SK-N-SH (cell line): Measurements from ENCODE around the gene TMC1. TPM values are rescaled to one million over a fixed set of nuclear protein-coding genes. Genes with fewer than 3 reads are reported as not detected.

Source experiments
- CTCF ChIA-PET: fragments of 300-600, 350-600 bp; formaldehyde crosslinking; extraction: SDS; loops from one replicate; lab custom pipeline; 2021; lab: Yijun Ruan, JAX
- POLR2A ChIA-PET: fragments of 350-600 bp; sonication (Branson Sonifier 250); formaldehyde crosslinking; extraction: SDS; loops from one replicate; lab custom pipeline; 2020; ENCODE audit warnings: antibody characterized with exemption, inconsistent platforms; lab: Yijun Ruan, JAX
- DNase-seq: peaks from one replicate; pipeline ENCODE4 v3.0.0; 2012
- H2AFZ ChIP-seq: fragments of 200-600 bp; sonication (generic); 2 replicates; pipeline ENCODE4 v1.8.1; 2016; ENCODE audit warnings: antibody characterized with exemption, mild to moderate bottlenecking, low read depth
- H3F3A ChIP-seq: fragments of 200-600 bp; sonication (generic); replicated peaks from 2 replicates; pipeline ENCODE3; 2016; ENCODE audit warnings: antibody characterized with exemption, mild to moderate bottlenecking; ENCODE audit not compliant: insufficient read depth
- H3K27ac ChIP-seq, 2 experiments: fragments of 200-500 bp in 1 of 2; fragments of 200-600 bp in 1 of 2; sonication (Bioruptor generic) in 1 of 2; sonication (generic), shearing (Covaris generic) in 1 of 2; 2 replicates each; pipeline versions ENCODE4 v1.5.1 to v1.6.1; 2014 to 2016; ENCODE audit warnings: low read depth in 2 of 2, inconsistent platforms in 1 of 2, low read length in 1 of 2, mild to moderate bottlenecking in 1 of 2, mixed read lengths in 1 of 2
- H3K27me3 ChIP-seq: fragments of 200-600 bp; sonication (generic), shearing (Covaris generic); 2 replicates; pipeline ENCODE4 v1.6.1; 2016; ENCODE audit warnings: mixed run types; ENCODE audit not compliant: insufficient read depth
- H3K36me3 ChIP-seq, 2 experiments: fragments of 200-500 bp in 1 of 2; fragments of 200-600 bp in 1 of 2; sonication (Bioruptor generic) in 1 of 2; sonication (generic) in 1 of 2; replicated peaks in 1 of 2; 2 replicates each; pipeline versions ENCODE3 to v1.5.1; 2014 to 2016; ENCODE audit warnings: low read length in 1 of 2, mild to moderate bottlenecking in 1 of 2; ENCODE audit not compliant: insufficient read depth in 2 of 2, control insufficient read depth in 1 of 2
- H3K4me1 ChIP-seq, 2 experiments: fragments of 200-500 bp in 1 of 2; fragments of 200-600 bp in 1 of 2; sonication (Bioruptor generic) in 1 of 2; sonication (generic), shearing (Covaris generic) in 1 of 2; 2 replicates each; pipeline versions ENCODE4 v1.5.1 to v1.6.1; 2014 to 2016; ENCODE audit warnings: low read depth in 1 of 2, low read length in 1 of 2, mixed run types in 1 of 2; ENCODE audit not compliant: insufficient read depth in 2 of 2, control insufficient read depth in 1 of 2
- H3K4me2 ChIP-seq: fragments of 200-600 bp; sonication (generic), shearing (Covaris generic); 2 replicates; pipeline ENCODE4 v1.6.1; 2017; ENCODE audit warnings: mixed run types
- H3K4me3 ChIP-seq, 2 experiments: fragments of 200-500 bp in 1 of 2; fragments of 200-600 bp in 1 of 2; sonication (Bioruptor generic) in 1 of 2; sonication (generic), shearing (Covaris generic) in 1 of 2; 2 replicates each; pipeline versions ENCODE4 v1.5.1 to v1.8.1; 2014 to 2016; ENCODE audit warnings: low read depth in 2 of 2, inconsistent platforms in 1 of 2, low read length in 1 of 2, mild to moderate bottlenecking in 1 of 2, mixed read lengths in 1 of 2, moderate library complexity in 1 of 2
- H3K79me2 ChIP-seq: fragments of 200-600 bp; sonication (generic); 2 replicates; pipeline ENCODE4 v1.8.1; 2017; ENCODE audit warnings: mild to moderate bottlenecking; ENCODE audit not compliant: insufficient read depth
- H3K9ac ChIP-seq: fragments of 200-600 bp; sonication (generic); 2 replicates; pipeline ENCODE4 v1.6.1; 2017; ENCODE audit warnings: mixed run types
- H3K9me2 ChIP-seq: fragments of 200-600 bp; sonication (generic); 2 replicates; pipeline ENCODE4 v1.6.1; 2017; ENCODE audit warnings: mixed run types
- H3K9me3 ChIP-seq: fragments of 200-600 bp; sonication (generic); 2 replicates; pipeline ENCODE4 v1.6.1; 2017; ENCODE audit warnings: mixed run types, mild to moderate bottlenecking, moderate library complexity
- H4K20me1 ChIP-seq: fragments of 200-600 bp; sonication (generic); 2 replicates; pipeline ENCODE4 v1.6.1; 2017; ENCODE audit warnings: mild to moderate bottlenecking, mixed run types; ENCODE audit not compliant: insufficient read depth
- CHD2 ChIP-seq: fragments of 150-350 bp; IDR thresholded peaks from 2 replicates; pipeline ENCODE4 v1.6.1; 2018; ENCODE audit warnings: low read length; ENCODE audit not compliant: partially characterized antibody
- EP300 ChIP-seq, 2 experiments: IDR thresholded peaks; 2 replicates each; pipeline versions ENCODE4 v1.4.0 to v1.6.1; 2012; ENCODE audit warnings: borderline replicate concordance in 1 of 2, low read depth in 1 of 2, low read length in 1 of 2
- GABPA ChIP-seq: IDR thresholded peaks from 2 replicates; pipeline ENCODE4 v1.4.0; 2012; ENCODE audit warnings: low read depth, mild to moderate bottlenecking
- JUND ChIP-seq: IDR thresholded peaks from 2 replicates; pipeline ENCODE4 v1.4.0; 2012
- NFIC ChIP-seq: IDR thresholded peaks from 2 replicates; pipeline ENCODE4 v1.4.0; 2012; ENCODE audit warnings: borderline replicate concordance
- NRF1 ChIP-seq: IDR thresholded peaks from 2 replicates; pipeline ENCODE4 v1.6.1; 2012; ENCODE audit warnings: low read depth, mild to moderate bottlenecking, low read length
- RAD21 ChIP-seq: IDR thresholded peaks from 2 replicates; pipeline ENCODE4 v1.6.1; 2012; ENCODE audit warnings: mild to moderate bottlenecking, low read length
- RFX5 ChIP-seq: IDR thresholded peaks from 2 replicates; pipeline ENCODE4 v1.6.1; 2012; ENCODE audit warnings: mild to moderate bottlenecking, improper control_type of control experiment, low read length
- SMC3 ChIP-seq: IDR thresholded peaks from 2 replicates; pipeline ENCODE4 v1.6.1; 2012; ENCODE audit warnings: low read depth, low read length, improper control_type of control experiment
- TAF1 ChIP-seq: IDR thresholded peaks from 2 replicates; pipeline ENCODE4 v1.6.1; 2012; ENCODE audit warnings: low read depth, mild to moderate bottlenecking, low read length, moderate library complexity, borderline replicate concordance
- WGBS: methylation state at CpG from one replicate; pipeline ENCODE4 v1.1.6; 2017; ENCODE audit warnings: low lambda C conversion rate; 5-methylcytosine and 5-hydroxymethylcytosine counted together
- polyA plus RNA-seq, 3 experiments: library from polyadenylated mRNA; depleted of rRNA; stranded (reverse); fragments of >200 nt; gene quantifications; 2 replicates each; pipeline ENCODE4 v1.2.3, GENCODE V29; 2012
- TF ChIP-seq, protein P1 (sequence below): IDR thresholded peaks from 2 replicates; pipeline ENCODE4 v1.6.1; 2012; ENCODE audit warnings: mild to moderate bottlenecking, low read depth, low read length, moderate library complexity
- TF ChIP-seq, protein P2 (sequence below): IDR thresholded peaks from 2 replicates; pipeline ENCODE4 v1.4.0; 2012; ENCODE audit warnings: low read depth, borderline replicate concordance
- TF ChIP-seq, protein P3 (sequence below): fragments of 150-350 bp; IDR thresholded peaks from 2 replicates; pipeline ENCODE4 v1.6.1; 2016; ENCODE audit warnings: mild to moderate bottlenecking, low read depth, low read length
- TF ChIP-seq, protein P4 (sequence below): fragments of 200-600 bp; sonication (generic); IDR thresholded peaks from 2 replicates; pipeline ENCODE4 v1.6.1; 2017; ENCODE audit warnings: antibody characterized with exemption, mild to moderate bottlenecking, moderate library complexity
- TF ChIP-seq, protein P5 (sequence below): fragments of 150-350 bp; IDR thresholded peaks from 2 replicates; pipeline ENCODE4 v1.6.1; 2017; ENCODE audit warnings: antibody characterized with exemption, low read length, low read depth, borderline replicate concordance
- TF ChIP-seq, protein P6 (sequence below): IDR thresholded peaks from 2 replicates; pipeline ENCODE4; 2012

TMC1 gene
- polyA plus RNA-seq, 1 of the 3 experiments (the other 2 are of a cell fraction), result not detected

DNA sequence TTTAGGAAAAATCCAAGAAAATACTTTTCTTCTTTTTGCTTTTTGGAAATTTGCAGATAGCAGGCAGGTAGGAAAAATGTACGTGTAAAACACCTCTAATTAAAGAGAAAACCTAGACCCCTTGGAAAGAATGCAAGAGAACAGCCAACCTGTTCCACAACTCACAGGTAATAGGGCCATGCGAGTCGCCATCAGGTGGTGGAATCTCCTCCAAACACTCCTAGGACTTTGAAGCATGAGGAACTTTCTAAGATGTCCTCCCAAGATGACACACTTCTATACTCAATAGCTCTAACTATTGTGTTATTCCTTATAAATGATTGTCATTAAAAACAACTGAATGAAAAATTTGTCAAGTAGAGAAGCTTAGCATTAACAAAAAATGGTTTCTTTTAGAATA is 174.0 kb downstream of the TMC1 start:
- Histone ChIP-seq H3K4me2 (no peak overlapping the region), H3K79me2 (no peaks in the 10 kb centered on the region), H3K27me3 (no peaks in the 10 kb centered on the region; the same call in 1 of the 2 replicates), H4K20me1 (no peaks in the 10 kb centered on the region), H3K36me3 (no peaks in the 10 kb centered on the region), H3K4me1 (no peaks in the 10 kb centered on the region), H3F3A (no peaks in the 10 kb centered on the region)
- POLR2A ChIA-PET, result no interaction called here
- no peak for DNase-seq
- TF ChIP-seq EP300 (IDR thresholded peaks at IDR 0.05; ENCODE audit: borderline replicate concordance in 1 of 2, low read depth in 1 of 2, low read length in 1 of 2), result no peak
- TF ChIP-seq, protein P1, sequence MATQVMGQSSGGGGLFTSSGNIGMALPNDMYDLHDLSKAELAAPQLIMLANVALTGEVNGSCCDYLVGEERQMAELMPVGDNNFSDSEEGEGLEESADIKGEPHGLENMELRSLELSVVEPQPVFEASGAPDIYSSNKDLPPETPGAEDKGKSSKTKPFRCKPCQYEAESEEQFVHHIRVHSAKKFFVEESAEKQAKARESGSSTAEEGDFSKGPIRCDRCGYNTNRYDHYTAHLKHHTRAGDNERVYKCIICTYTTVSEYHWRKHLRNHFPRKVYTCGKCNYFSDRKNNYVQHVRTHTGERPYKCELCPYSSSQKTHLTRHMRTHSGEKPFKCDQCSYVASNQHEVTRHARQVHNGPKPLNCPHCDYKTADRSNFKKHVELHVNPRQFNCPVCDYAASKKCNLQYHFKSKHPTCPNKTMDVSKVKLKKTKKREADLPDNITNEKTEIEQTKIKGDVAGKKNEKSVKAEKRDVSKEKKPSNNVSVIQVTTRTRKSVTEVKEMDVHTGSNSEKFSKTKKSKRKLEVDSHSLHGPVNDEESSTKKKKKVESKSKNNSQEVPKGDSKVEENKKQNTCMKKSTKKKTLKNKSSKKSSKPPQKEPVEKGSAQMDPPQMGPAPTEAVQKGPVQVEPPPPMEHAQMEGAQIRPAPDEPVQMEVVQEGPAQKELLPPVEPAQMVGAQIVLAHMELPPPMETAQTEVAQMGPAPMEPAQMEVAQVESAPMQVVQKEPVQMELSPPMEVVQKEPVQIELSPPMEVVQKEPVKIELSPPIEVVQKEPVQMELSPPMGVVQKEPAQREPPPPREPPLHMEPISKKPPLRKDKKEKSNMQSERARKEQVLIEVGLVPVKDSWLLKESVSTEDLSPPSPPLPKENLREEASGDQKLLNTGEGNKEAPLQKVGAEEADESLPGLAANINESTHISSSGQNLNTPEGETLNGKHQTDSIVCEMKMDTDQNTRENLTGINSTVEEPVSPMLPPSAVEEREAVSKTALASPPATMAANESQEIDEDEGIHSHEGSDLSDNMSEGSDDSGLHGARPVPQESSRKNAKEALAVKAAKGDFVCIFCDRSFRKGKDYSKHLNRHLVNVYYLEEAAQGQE, result no peak
- TF ChIP-seq, protein P2, sequence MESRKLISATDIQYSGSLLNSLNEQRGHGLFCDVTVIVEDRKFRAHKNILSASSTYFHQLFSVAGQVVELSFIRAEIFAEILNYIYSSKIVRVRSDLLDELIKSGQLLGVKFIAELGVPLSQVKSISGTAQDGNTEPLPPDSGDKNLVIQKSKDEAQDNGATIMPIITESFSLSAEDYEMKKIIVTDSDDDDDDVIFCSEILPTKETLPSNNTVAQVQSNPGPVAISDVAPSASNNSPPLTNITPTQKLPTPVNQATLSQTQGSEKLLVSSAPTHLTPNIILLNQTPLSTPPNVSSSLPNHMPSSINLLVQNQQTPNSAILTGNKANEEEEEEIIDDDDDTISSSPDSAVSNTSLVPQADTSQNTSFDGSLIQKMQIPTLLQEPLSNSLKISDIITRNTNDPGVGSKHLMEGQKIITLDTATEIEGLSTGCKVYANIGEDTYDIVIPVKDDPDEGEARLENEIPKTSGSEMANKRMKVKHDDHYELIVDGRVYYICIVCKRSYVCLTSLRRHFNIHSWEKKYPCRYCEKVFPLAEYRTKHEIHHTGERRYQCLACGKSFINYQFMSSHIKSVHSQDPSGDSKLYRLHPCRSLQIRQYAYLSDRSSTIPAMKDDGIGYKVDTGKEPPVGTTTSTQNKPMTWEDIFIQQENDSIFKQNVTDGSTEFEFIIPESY, result no peak
- no peak for TF ChIP-seq TAF1
- TF ChIP-seq JUND, result no peak
- TF ChIP-seq GABPA, result no peak
- no peak for TF ChIP-seq RFX5
- TF ChIP-seq SMC3, result no peak
- no peak for TF ChIP-seq NFIC
- no peak for TF ChIP-seq CHD2
- TF ChIP-seq NRF1, result no peak
- TF ChIP-seq, protein P3, sequence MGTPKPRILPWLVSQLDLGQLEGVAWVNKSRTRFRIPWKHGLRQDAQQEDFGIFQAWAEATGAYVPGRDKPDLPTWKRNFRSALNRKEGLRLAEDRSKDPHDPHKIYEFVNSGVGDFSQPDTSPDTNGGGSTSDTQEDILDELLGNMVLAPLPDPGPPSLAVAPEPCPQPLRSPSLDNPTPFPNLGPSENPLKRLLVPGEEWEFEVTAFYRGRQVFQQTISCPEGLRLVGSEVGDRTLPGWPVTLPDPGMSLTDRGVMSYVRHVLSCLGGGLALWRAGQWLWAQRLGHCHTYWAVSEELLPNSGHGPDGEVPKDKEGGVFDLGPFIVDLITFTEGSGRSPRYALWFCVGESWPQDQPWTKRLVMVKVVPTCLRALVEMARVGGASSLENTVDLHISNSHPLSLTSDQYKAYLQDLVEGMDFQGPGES, result no peak
- TF ChIP-seq, protein P4, sequence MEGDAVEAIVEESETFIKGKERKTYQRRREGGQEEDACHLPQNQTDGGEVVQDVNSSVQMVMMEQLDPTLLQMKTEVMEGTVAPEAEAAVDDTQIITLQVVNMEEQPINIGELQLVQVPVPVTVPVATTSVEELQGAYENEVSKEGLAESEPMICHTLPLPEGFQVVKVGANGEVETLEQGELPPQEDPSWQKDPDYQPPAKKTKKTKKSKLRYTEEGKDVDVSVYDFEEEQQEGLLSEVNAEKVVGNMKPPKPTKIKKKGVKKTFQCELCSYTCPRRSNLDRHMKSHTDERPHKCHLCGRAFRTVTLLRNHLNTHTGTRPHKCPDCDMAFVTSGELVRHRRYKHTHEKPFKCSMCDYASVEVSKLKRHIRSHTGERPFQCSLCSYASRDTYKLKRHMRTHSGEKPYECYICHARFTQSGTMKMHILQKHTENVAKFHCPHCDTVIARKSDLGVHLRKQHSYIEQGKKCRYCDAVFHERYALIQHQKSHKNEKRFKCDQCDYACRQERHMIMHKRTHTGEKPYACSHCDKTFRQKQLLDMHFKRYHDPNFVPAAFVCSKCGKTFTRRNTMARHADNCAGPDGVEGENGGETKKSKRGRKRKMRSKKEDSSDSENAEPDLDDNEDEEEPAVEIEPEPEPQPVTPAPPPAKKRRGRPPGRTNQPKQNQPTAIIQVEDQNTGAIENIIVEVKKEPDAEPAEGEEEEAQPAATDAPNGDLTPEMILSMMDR, result no peak
- TF ChIP-seq, protein P5, sequence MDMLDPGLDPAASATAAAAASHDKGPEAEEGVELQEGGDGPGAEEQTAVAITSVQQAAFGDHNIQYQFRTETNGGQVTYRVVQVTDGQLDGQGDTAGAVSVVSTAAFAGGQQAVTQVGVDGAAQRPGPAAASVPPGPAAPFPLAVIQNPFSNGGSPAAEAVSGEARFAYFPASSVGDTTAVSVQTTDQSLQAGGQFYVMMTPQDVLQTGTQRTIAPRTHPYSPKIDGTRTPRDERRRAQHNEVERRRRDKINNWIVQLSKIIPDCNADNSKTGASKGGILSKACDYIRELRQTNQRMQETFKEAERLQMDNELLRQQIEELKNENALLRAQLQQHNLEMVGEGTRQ, result no peak
- TF ChIP-seq, protein P6, sequence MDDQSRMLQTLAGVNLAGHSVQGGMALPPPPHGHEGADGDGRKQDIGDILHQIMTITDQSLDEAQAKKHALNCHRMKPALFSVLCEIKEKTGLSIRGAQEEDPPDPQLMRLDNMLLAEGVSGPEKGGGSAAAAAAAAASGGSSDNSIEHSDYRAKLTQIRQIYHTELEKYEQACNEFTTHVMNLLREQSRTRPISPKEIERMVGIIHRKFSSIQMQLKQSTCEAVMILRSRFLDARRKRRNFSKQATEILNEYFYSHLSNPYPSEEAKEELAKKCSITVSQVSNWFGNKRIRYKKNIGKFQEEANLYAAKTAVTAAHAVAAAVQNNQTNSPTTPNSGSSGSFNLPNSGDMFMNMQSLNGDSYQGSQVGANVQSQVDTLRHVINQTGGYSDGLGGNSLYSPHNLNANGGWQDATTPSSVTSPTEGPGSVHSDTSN, result no peak
- no peak for TF ChIP-seq RAD21
- TF ChIP-seq, all 33 proteins: peak for 0
- CTCF ChIA-PET, result interaction anchor here (0.8 kb wide), 1 partner anchor 414 kb away, joined by 3 read pairs; no protein-coding TSS in a partner anchor
- Histone ChIP-seq H3K4me3 (no peak overlapping the region), H3K9ac (no peak overlapping the region), H3K9me3 (no peaks in the 10 kb centered on the region), H3K9me2 (no peaks in the 10 kb centered on the region), H2AFZ (no peak overlapping the region), H3K27ac (no peak overlapping the region)
- WGBS, result 12% methylated on average over 3 of the region's 3 CpGs
